WERI-Rb-1 (cell line): ENCODE measurements around the gene AFAP1.

Experiments
- DNase-seq: peaks from one replicate; pipeline ENCODE4 v3.0.0-alpha.2; 2020
- H3K27ac ChIP-seq: fragments of 250-450 bp; sonication (Bioruptor Pico); 2 replicates; pipeline ENCODE4 v1.5.1; 2020; ENCODE audit warnings: mild to moderate bottlenecking, moderate library complexity
- H3K27me3 ChIP-seq: fragments of 250-450 bp; sonication (Bioruptor Pico); 2 replicates; pipeline ENCODE4 v1.5.1; 2021; ENCODE audit warnings: mild to moderate bottlenecking, low read depth, moderate library complexity; ENCODE audit not compliant: insufficient read depth, severe bottlenecking
- H3K36me3 ChIP-seq: fragments of 250-450 bp; sonication (Bioruptor Pico); 2 replicates; pipeline ENCODE4 v1.5.1; 2020; ENCODE audit warnings: mild to moderate bottlenecking, moderate library complexity
- H3K4me3 ChIP-seq: 2 replicates; pipeline ENCODE4 v1.5.1; 2011; ENCODE audit warnings: low read depth, mild to moderate bottlenecking, control low read depth, low read length
- H3K9me3 ChIP-seq: fragments of 250-450 bp; sonication (Bioruptor Pico); 2 replicates; pipeline ENCODE4 v1.5.1; 2021; ENCODE audit warnings: mild to moderate bottlenecking, moderate library complexity; ENCODE audit not compliant: severe bottlenecking
- TF ChIP-seq, protein P1 (sequence below): IDR thresholded peaks from 2 replicates; pipeline ENCODE4 v1.5.1; 2011; ENCODE audit warnings: low read depth, mild to moderate bottlenecking, control low read depth, inconsistent platforms, low read length

Gene AFAP1

DNA sequence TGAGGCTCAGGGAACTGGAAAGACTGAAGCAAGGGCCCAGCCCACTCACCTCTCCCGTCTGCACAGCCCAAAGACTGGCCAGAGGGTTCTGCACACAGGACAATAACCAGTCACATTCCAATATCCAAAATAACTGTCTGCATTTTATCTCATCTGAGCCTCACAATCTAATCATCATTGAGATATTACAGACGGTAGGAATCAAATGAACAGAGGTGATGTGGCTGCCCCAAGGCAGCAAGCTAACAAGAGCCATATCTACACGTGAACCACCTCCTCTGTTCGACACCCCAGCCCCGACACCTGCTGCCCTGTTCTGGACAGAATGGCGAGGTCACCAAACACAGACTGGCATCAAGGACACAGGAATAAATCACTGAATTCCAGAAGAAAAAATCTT is 60.5 kb downstream of the AFAP1 start:
- Histone ChIP-seq H3K27me3 (no peaks in the 10 kb centered on the region), H3K4me3 (no peak overlapping the region), H3K9me3 (no peaks in the 10 kb centered on the region), H3K27ac (no peak overlapping the region), H3K36me3 (no peaks in the 10 kb centered on the region)
- TF ChIP-seq, protein P1, sequence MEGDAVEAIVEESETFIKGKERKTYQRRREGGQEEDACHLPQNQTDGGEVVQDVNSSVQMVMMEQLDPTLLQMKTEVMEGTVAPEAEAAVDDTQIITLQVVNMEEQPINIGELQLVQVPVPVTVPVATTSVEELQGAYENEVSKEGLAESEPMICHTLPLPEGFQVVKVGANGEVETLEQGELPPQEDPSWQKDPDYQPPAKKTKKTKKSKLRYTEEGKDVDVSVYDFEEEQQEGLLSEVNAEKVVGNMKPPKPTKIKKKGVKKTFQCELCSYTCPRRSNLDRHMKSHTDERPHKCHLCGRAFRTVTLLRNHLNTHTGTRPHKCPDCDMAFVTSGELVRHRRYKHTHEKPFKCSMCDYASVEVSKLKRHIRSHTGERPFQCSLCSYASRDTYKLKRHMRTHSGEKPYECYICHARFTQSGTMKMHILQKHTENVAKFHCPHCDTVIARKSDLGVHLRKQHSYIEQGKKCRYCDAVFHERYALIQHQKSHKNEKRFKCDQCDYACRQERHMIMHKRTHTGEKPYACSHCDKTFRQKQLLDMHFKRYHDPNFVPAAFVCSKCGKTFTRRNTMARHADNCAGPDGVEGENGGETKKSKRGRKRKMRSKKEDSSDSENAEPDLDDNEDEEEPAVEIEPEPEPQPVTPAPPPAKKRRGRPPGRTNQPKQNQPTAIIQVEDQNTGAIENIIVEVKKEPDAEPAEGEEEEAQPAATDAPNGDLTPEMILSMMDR = no peak
- no peak for DNase-seq

DNA sequence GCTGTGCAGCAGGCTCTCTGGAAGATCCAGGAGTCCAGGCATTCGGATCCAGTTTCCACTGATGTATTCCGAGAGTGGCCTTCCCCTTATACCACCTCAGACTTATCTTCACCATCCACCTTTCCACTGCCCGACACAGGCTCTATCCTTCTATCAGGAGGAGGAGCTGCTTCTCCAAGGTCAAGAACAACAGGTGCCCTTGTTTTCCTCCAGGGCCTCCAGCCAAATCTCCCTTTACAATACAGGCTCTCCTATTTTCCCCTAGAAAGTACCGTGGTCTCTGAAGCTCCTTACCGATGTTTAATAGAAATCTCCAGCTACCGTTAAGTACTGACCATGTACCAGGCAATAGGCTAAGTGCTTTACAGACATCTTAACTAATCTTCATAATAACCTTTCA is 61.3 kb downstream of the AFAP1 start:
- DNase-seq = no peak
- Histone ChIP-seq H3K4me3 (no peak overlapping the region), H3K27ac (no peak overlapping the region), H3K36me3 (no peaks in the 10 kb centered on the region), H3K9me3 (peaks cover 2% of the 10 kb centered on the region), H3K27me3 (no peaks in the 10 kb centered on the region)
- TF ChIP-seq, protein P1 = no peak

DNA sequence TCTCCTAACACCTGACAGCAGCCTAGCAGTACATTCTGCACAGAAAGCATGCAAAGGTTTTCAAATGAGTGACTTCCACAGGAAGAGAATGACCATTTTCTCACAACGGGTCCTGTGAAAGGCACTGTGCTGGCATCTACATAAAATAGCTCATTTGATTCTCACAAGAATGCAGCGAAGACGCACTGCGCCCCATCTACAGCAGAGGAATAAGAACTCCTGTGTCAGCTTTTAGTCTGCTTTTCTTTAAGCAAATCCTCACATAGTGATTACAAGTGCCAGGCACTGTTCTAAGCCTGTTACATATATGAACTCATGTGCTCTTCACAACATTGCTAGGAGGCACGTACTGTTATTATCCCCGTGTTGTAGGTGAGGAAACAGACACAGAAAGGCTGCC is 62.5 kb downstream of the AFAP1 start:
- Histone ChIP-seq H3K27ac (no peak overlapping the region), H3K4me3 (no peak overlapping the region), H3K9me3 (peaks cover 2% of the 10 kb centered on the region), H3K27me3 (no peaks in the 10 kb centered on the region), H3K36me3 (no peaks in the 10 kb centered on the region)
- TF ChIP-seq, protein P1 = no peak
- DNase-seq = no peak

DNA sequence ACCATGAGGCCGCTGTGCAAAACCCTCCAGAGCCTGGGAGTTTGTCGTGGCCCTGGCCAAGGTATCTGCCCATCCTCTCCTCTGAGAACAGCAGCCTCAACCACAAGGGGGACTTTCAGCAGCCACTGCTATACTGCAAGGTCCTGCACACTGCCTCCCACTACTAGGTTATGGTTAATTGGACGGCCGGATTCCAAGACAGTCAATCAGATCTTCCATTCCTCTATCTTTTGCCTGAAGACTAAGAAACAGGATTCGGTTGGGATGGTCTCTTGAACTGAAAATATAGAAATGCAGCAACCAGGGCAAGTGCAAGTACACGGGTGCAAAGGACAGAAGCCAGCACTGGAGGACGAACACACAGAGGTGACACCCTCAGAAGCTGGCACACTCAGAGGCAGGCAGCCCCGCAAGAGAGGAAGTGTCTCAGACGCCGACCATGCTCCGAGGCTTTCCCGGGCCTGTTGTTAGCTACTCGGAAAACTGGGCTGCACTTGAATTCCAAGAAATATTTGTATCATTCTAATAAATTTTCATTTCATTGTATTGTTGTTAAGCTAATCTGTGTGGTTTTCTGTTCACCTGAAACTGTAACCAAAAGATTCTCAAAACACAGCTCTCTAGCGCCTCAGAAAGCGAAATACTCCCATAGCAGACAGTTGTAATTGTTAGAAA is 63.3 kb downstream of the AFAP1 start:
- DNase-seq = peak; percentile 53
- no peak overlapping the region for H3K27ac ChIP-seq
- no peaks in the 10 kb centered on the region for H3K36me3 ChIP-seq
- H3K4me3 ChIP-seq = no peak overlapping the region
- TF ChIP-seq, protein P1 = peak; percentile 52; the same call in 1 of the 2 replicates
- peaks cover 2% of the 10 kb centered on the region for H3K9me3 ChIP-seq
- no peaks in the 10 kb centered on the region for H3K27me3 ChIP-seq

DNA sequence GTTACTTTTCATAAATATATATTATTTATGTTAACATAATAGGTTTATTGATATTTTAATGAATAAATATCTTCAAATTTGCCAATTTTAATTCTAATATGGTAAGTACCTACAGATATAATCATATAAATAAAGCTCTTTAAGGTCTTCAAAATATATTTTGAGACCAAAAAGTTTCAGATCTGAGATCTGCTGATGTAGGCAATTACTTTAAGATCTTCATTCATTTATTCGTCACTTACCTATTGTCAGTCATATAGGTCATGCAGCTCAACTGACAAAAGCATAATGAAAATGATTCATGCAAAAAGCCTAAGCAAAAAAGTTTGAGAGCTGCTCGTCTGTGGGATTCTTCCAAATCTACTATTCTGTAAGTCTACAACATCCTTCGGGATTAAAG is 64.8 kb downstream of the AFAP1 start:
- Histone ChIP-seq H3K27ac (no peak overlapping the region), H3K9me3 (peaks cover 2% of the 10 kb centered on the region), H3K4me3 (no peak overlapping the region), H3K27me3 (no peaks in the 10 kb centered on the region), H3K36me3 (peaks cover 3% of the 10 kb centered on the region; the same call in 1 of the 2 replicates)
- no peak for DNase-seq
- TF ChIP-seq, protein P1 = no peak

DNA sequence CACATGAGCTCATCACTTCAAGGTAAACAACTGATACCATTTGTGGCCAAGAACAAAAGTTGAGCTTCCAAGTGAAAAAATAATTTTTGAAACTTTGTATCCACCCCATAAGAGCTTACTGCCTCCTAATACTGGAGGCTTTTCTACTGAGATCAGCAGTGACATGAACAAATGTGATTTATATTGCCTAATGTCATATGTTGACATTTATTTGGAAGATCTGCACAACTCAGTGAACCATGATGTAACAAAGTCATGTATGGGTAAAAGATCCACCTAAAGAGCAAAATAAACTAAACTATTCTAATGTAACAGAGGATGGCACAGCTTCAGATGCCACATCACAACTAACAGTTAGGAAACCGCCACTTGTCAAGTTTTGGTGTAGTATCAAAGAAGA is 65.8 kb downstream of the AFAP1 start:
- Histone ChIP-seq H3K27ac (no peak overlapping the region), H3K36me3 (peaks cover 8% of the 10 kb centered on the region), H3K9me3 (peaks cover 2% of the 10 kb centered on the region), H3K27me3 (no peaks in the 10 kb centered on the region), H3K4me3 (no peak overlapping the region)
- no peak for DNase-seq
- TF ChIP-seq, protein P1 = no peak
